ENCODE results near the gene PTPRD. TPM values are rescaled to one million over a fixed set of nuclear protein-coding genes. Genes with fewer than 3 reads are reported as not detected.

PTPRD gene
- total and polyA plus RNA-seq, 9 of the 15 experiments (the other 6 are each of a cell fraction or from before 2014, with no cell fraction given), result 0.11 TPM; not detected in 8

GRCh38 chr9:10260501-10260900 is 352.3 kb downstream of the PTPRD start:
- Histone ChIP-seq H3K4me3 (no peak overlapping the region), H3K4me1 (replicated peaks in 1 of 2; ENCODE audit: control insufficient read depth in 2 of 2, insufficient read depth in 2 of 2, low read length in 2 of 2) (no peaks in the 10 kb centered on the region), H3K9me3 (replicated peaks; ENCODE audit: control insufficient read depth, insufficient read depth, low read depth, low read length) (no peaks in the 10 kb centered on the region), H3K4me2 (ENCODE audit: insufficient read depth, low read length) (no peak overlapping the region), H3K9ac (ENCODE audit: insufficient read depth in 1 of 2, low read depth in 2 of 2, low read length in 2 of 2) (no peak overlapping the region), H3K27me3 (ENCODE audit: control insufficient read depth in 2 of 2, insufficient read depth in 2 of 2, low read length in 2 of 2) (no peaks in the 10 kb centered on the region), H3K79me2 (ENCODE audit: control insufficient read depth, insufficient read depth, low read length) (no peaks in the 10 kb centered on the region), H4K20me1 (replicated peaks; ENCODE audit: control insufficient read depth, insufficient read depth, low read length) (no peaks in the 10 kb centered on the region), H3K36me3 (ENCODE audit: control insufficient read depth, insufficient read depth, low read length) (no peaks in the 10 kb centered on the region), H2AFZ (ENCODE audit: low read depth, low read length) (no peak overlapping the region), H3K9me1 (ENCODE audit: control insufficient read depth, insufficient read depth, low read length) (no peaks in the 10 kb centered on the region), H3K27ac (ENCODE audit: extremely low read depth, low read depth, low read length) (no peak overlapping the region)
- TF ChIP-seq TBP (optimal IDR thresholded peaks at IDR 0.05; ENCODE audit: low read depth, low read length), result no peak
- TF ChIP-seq TRIM25 (IDR thresholded peaks at IDR 0.05; ENCODE audit: borderline replicate concordance), result no peak
- no peak for FAIRE-seq
- ChIA-PET POLR2A (no interaction called here), CTCF (ENCODE audit: low intra/inter-chr PET ratio) (no interaction called here)
- in situ Hi-C loops (cut with MboI) (no loop called here), intact Hi-C loops (cut with micrococcal nuclease) (no loop called here)
- no peak for DNase-seq (ENCODE audit: extremely low read depth in 1 of 4, low spot score in 3 of 4)
- WGBS (ENCODE audit: insufficient coverage, low coverage, missing lambda C conversion rate), result 0% methylated on average over 1 of the region's 1 CpG
- ATAC-seq, result no peak
- BruUV-seq (replicated peaks), result no TSS peak

GRCh38 chr9:10259668-10260067 is 353.1 kb downstream of the PTPRD start:
- no peaks in the 10 kb centered on the region for H3K36me3 ChIP-seq (ENCODE audit: control insufficient read depth, insufficient read depth, low read length)
- ChIA-PET CTCF (ENCODE audit: low intra/inter-chr PET ratio) (no interaction called here), POLR2A (no interaction called here)
- in situ Hi-C loops (cut with MboI), result no loop called here
- intact Hi-C loops (cut with micrococcal nuclease), result no loop called here
- no peaks in the 10 kb centered on the region for H4K20me1 ChIP-seq (replicated peaks; ENCODE audit: control insufficient read depth, insufficient read depth, low read length)
- H3K9me3 ChIP-seq (replicated peaks; ENCODE audit: control insufficient read depth, insufficient read depth, low read depth, low read length), result no peaks in the 10 kb centered on the region
- no peak overlapping the region for H3K4me3 ChIP-seq
- no peak overlapping the region for H3K9ac ChIP-seq (ENCODE audit: insufficient read depth in 1 of 2, low read depth in 2 of 2, low read length in 2 of 2)
- BruUV-seq (replicated peaks), result no TSS peak
- ATAC-seq (no peak), DNase-seq (ENCODE audit: extremely low read depth in 1 of 4, low spot score in 3 of 4) (no peak), FAIRE-seq (no peak)
- 0% methylated on average over 2 of the region's 4 CpGs for WGBS (ENCODE audit: insufficient coverage, low coverage, missing lambda C conversion rate)
- H3K4me2 ChIP-seq (ENCODE audit: insufficient read depth, low read length), result no peak overlapping the region
- no peaks in the 10 kb centered on the region for H3K79me2 ChIP-seq (ENCODE audit: control insufficient read depth, insufficient read depth, low read length)
- no peaks in the 10 kb centered on the region for H3K9me1 ChIP-seq (ENCODE audit: control insufficient read depth, insufficient read depth, low read length)
- H3K27me3 ChIP-seq (ENCODE audit: control insufficient read depth in 2 of 2, insufficient read depth in 2 of 2, low read length in 2 of 2), result no peaks in the 10 kb centered on the region
- no peak overlapping the region for H3K27ac ChIP-seq (ENCODE audit: extremely low read depth, low read depth, low read length)
- no peaks in the 10 kb centered on the region for H3K4me1 ChIP-seq (replicated peaks in 1 of 2; ENCODE audit: control insufficient read depth in 2 of 2, insufficient read depth in 2 of 2, low read length in 2 of 2)
- no peak for TF ChIP-seq POLR2AphosphoS5 (IDR thresholded peaks at IDR 0.05; ENCODE audit: control insufficient read depth, insufficient read depth, low read depth, low read length)
- TF ChIP-seq ID3 (CRISPR knock-in tag; IDR thresholded peaks at IDR 0.05), result no peak
- no peak for TF ChIP-seq ID3 (tag; IDR thresholded peaks at IDR 0.05)
- TF ChIP-seq SREBF1 (IDR thresholded peaks at IDR 0.05; ENCODE audit: borderline replicate concordance, low read depth, low read length), result no peak
- TF ChIP-seq BCOR (IDR thresholded peaks at IDR 0.05), result no peak
- no peak for TF ChIP-seq E2F6 (IDR thresholded peaks at IDR 0.05; ENCODE audit: borderline replicate concordance in 1 of 2, extremely low read depth in 1 of 2, insufficient read depth in 1 of 2, insufficient read length in 1 of 2, low read depth in 1 of 2, low read length in 1 of 2, poor library complexity in 1 of 2, severe bottlenecking in 1 of 2)
- no peak for TF ChIP-seq POLR3G (IDR thresholded peaks at IDR 0.05; ENCODE audit: extremely low read depth, insufficient read length, insufficient replicate concordance)
- no peak for TF ChIP-seq ILF3 (IDR thresholded peaks at IDR 0.05; ENCODE audit: borderline replicate concordance)
- no peak overlapping the region for H2AFZ ChIP-seq (ENCODE audit: low read depth, low read length)
